Activated CD8-positive, alpha-beta T cell treated with anti-CD3 and anti-CD28 coated beads, Interleukin-2, amount 10 ng/mL, durations not matched to agents 7 days and 5 days (primary cell): ENCODE data around the gene RPS16. TPM values are rescaled to one million over a fixed set of nuclear protein-coding genes. Genes with fewer than 3 reads are reported as not detected.

Source experiments
- ATAC-seq: fragments of 150-1000 bp; cut with Tn5 transposase; one replicate; pipeline ENCODE4 v1.10.0; 2021; ENCODE audit warnings: moderate library complexity
- CTCF ChIA-PET: fragments of 350-600 bp; sonication (Branson Sonifier 250); formaldehyde crosslinking; loops from one replicate; lab custom pipeline; 2021; ENCODE audit warnings: antibody characterized with exemption; lab: Charles Lee
- POLR2A ChIA-PET: fragments of 350-600 bp; sonication (Branson Sonifier 250); formaldehyde crosslinking; loops from one replicate; lab custom pipeline; 2021; ENCODE audit warnings: antibody characterized with exemption; lab: Charles Lee
- DNase-seq: peaks from one replicate; pipeline ENCODE4 v3.0.0-alpha.2; 2020
- H3K27ac Mint-ChIP-seq: one replicate; pipeline ENCODE4 v1.8.0; 2021; ENCODE audit warnings: mild to moderate bottlenecking, mixed read lengths
- H3K27me3 Mint-ChIP-seq: one replicate; pipeline ENCODE4 v1.8.0; 2021; ENCODE audit warnings: low read depth, mixed read lengths
- H3K36me3 Mint-ChIP-seq: one replicate; pipeline ENCODE4 v1.8.0; 2021; ENCODE audit warnings: low read depth, mixed read lengths
- H3K4me1 Mint-ChIP-seq: one replicate; pipeline ENCODE4 v1.8.0; 2021; ENCODE audit warnings: low read depth, mixed read lengths
- H3K4me3 Mint-ChIP-seq: one replicate; pipeline ENCODE4 v1.8.0; 2021; ENCODE audit warnings: mild to moderate bottlenecking, mixed read lengths
- H3K9me3 Mint-ChIP-seq: one replicate; pipeline ENCODE4 v1.8.0; 2022; ENCODE audit warnings: mixed read lengths; ENCODE audit not compliant: insufficient read depth
- total RNA-seq, 2 experiments: library from RNA; stranded (reverse); gene quantifications; one replicate each; pipeline ENCODE4 v1.2.3, GENCODE V29; 2021

The RPS16 gene
- total RNA-seq, 2 experiments from 2014 or later, result 2,100 to 2,157 TPM

DNA sequence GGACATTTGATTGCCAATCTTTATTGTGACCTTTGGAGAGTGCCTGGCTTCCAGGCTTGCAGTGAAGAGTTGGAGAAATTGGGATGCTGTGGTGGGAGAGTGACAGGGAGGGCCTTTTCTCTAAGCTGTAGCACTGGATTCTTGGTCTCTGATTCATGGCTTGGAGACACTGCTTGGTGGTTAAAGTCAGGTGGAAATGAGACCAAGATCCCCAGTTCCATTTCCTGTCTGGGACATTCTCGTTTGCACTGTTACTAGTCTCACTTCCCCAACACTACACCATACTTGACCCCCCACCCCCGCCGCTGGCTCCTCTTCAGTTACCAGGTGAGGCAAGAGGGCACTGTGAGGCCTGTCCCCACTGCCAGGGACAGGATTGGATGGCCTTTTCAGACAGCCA lies 12.5 kb upstream of the RPS16 start:
- Mint-ChIP-seq H3K4me1 (peaks cover 65% of the 10 kb centered on the region), H3K9me3 (no peaks in the 10 kb centered on the region), H3K36me3 (peaks cover 61% of the 10 kb centered on the region), H3K27me3 (no peaks in the 10 kb centered on the region), H3K4me3 (peak overlapping the region; percentile 93), H3K27ac (peak overlapping the region; percentile 95)
- CTCF ChIA-PET, result interaction anchor here (1.4 to 2.0 kb wide), 2 partner anchors 26 to 106 kb away, joined by 3 to 8 read pairs; partner anchors contain the start of gene SAMD4B
- ATAC-seq (no peak), DNase-seq (no peak)
- POLR2A ChIA-PET, result interaction anchor here (1.0 to 2.3 kb wide), 3 partner anchors 10 to 32 kb away, joined by 4 to 19 read pairs (median 4); partner anchors contain the start of genes RPS16 and TIMM50

DNA sequence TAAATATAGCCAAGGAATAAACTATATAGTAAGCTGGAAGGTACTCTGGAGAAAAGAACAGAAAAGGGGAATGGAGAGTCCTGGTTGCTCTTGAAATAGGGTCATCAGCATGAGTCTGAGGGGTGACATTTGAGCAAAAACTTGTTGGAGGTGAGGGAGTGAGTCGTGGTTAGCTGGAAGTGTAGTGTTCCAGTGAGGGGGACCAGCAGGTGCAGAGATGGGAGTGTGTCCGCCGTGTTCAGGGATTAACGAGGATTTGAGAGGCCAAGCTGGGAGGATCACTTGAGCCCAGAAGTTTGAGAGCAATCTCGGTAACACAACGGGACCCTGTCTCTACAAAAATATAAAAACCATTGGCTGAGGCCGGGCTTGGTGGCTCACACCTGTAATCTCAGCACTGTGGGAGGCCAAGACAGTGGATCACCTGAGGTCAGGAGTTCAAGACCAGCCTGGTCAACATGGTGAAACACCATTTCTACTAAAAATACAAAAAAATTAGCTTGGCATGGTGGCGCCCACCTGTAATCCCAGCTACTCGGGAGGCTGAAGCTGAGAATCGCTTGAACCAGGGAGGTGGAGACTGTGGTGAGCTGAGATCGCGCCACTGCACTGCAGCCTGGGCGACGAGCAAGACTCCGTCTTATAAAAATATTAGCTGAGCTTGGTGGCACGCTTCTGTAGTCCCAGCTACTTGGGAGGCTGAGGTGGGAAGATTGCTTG lies 10.8 kb upstream of the RPS16 start:
- ATAC-seq, result no peak
- Mint-ChIP-seq H3K9me3 (no peaks in the 10 kb centered on the region), H3K4me3 (peak overlapping the region; percentile 93), H3K27me3 (peaks cover 2% of the 10 kb centered on the region), H3K4me1 (peaks cover 53% of the 10 kb centered on the region), H3K36me3 (peaks cover 46% of the 10 kb centered on the region), H3K27ac (peak overlapping the region; percentile 95)
- CTCF ChIA-PET, result interaction anchor here (0.8 to 3.4 kb wide), 4 partner anchors 11 to 88 kb away, joined by 3 to 17 read pairs (median 4); partner anchors contain the start of gene RPS16
- POLR2A ChIA-PET, result interaction anchor here (0.6 to 3.5 kb wide), 4 partner anchors 11 to 86 kb away, joined by 3 to 64 read pairs (median 8); partner anchors contain the start of genes EID2B, MED29, PAF1 and RPS16
- no peak for DNase-seq

GRCh38 chr19:39445196-39446111 lies 9.7 kb upstream of the RPS16 start, which contains the start of gene SUPT5H:
TSS of gene SUPT5H (plus strand) at chr19:39445582. CDS start at chr19:39445891, 309 bp downstream.
- DNase-seq (peak; percentile 99), ATAC-seq (peak; percentile 94)
- CTCF ChIA-PET, result interaction anchor here (1.3 to 3.4 kb wide), 4 partner anchors 10 to 89 kb away, joined by 5 to 17 read pairs (median 6); partner anchors contain the start of genes PLEKHG2 and RPS16
- peak within 1 kb of the TSS; percentile 93 for H3K4me3 Mint-ChIP-seq
- peaks cover 53% of the 10 kb centered on the region for H3K4me1 Mint-ChIP-seq
- peaks cover 2% of the 10 kb centered on the region for H3K27me3 Mint-ChIP-seq
- POLR2A ChIA-PET, result interaction anchor here (0.7 to 3.5 kb wide), 18 partner anchors 10 to 491 kb away, joined by 3 to 64 read pairs (median 4); partner anchors contain the start of genes EID2, EID2B, PLEKHG2 and RPS16
- H3K27ac Mint-ChIP-seq, result peak within 1 kb of the TSS; percentile 95
- no peaks in the 10 kb centered on the region for H3K9me3 Mint-ChIP-seq
- H3K36me3 Mint-ChIP-seq, result peaks cover 43% of the 10 kb centered on the region

DNA sequence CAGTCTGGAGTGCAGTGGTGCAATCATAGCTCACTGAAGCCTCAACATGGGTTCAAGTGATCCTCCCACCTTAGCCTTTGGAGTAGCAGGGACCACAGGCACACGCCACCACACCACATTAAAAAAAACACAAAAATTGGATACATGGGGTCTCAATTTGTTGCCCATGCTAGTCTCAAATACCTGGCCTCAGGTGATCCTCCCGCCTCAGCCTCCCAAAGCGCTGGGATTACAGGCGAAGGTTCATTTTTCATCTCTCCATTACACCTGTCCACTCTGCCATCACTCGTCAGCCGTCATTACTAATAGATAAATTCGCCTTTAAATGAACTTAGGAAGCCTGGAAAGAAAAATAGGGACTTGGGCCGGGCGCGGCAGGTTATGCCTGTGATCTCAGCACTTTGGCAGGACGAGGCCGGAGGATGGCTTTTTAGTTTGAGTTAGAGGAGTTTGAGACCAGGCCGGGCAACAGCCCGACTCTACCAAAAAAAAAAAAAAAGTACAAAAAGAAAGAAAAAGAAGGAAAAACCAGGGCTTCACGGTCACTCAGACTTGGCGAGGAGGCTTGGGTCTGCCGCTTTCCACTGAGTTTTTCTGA lies 8.9 kb upstream of the RPS16 start:
- Mint-ChIP-seq H3K4me3 (peak overlapping the region; percentile 93), H3K4me1 (peaks cover 52% of the 10 kb centered on the region), H3K27ac (peak overlapping the region; percentile 95), H3K9me3 (no peaks in the 10 kb centered on the region), H3K36me3 (peaks cover 37% of the 10 kb centered on the region), H3K27me3 (peaks cover 4% of the 10 kb centered on the region)
- ChIA-PET CTCF (interaction anchor here (1.3 to 3.4 kb wide), 3 partner anchors 9 to 33 kb away, joined by 5 to 17 read pairs (median 7); partner anchors contain the start of genes PLEKHG2 and RPS16), POLR2A (interaction anchor here (0.9 to 3.5 kb wide), 17 partner anchors 9 to 492 kb away, joined by 3 to 64 read pairs (median 4); partner anchors contain the start of genes EID2, EID2B, MED29 and PAF1)
- no peak for ATAC-seq
- no peak for DNase-seq

- peaks cover 41% of the 10 kb centered on the region for H3K4me1 Mint-ChIP-seq
- DNase-seq (no peak), ATAC-seq (no peak)
- H3K27ac Mint-ChIP-seq, result no peak overlapping the region
- CTCF ChIA-PET, result interaction anchor here (0.9 to 1.8 kb wide), 4 partner anchors 36 to 234 kb away, joined by 3 to 4 read pairs (median 4); partner anchors contain the start of gene EID2
- no peaks in the 10 kb centered on the region for H3K9me3 Mint-ChIP-seq
- H3K36me3 Mint-ChIP-seq, result peaks cover 29% of the 10 kb centered on the region
- H3K4me3 Mint-ChIP-seq, result no peak overlapping the region
- POLR2A ChIA-PET, result interaction anchor here (1.0 kb wide), 1 partner anchor 42 kb away, joined by 3 read pairs; no protein-coding TSS in a partner anchor
- peaks cover 6% of the 10 kb centered on the region for H3K27me3 Mint-ChIP-seq
Observed at GRCh38 chr19:39438270-39438934, 2.7 kb upstream of the RPS16 start.

- H3K4me1 Mint-ChIP-seq, result peaks cover 51% of the 10 kb centered on the region
- H3K36me3 Mint-ChIP-seq, result peaks cover 41% of the 10 kb centered on the region
- DNase-seq, result no peak
- H3K4me3 Mint-ChIP-seq, result peak overlapping the region; percentile 99
- peaks cover 4% of the 10 kb centered on the region for H3K27me3 Mint-ChIP-seq
- H3K9me3 Mint-ChIP-seq, result no peaks in the 10 kb centered on the region
- POLR2A ChIA-PET, result interaction anchor here (0.6 to 3.5 kb wide), 35 partner anchors 9 to 240 kb away, joined by 3 to 64 read pairs (median 8); partner anchors contain the start of genes DLL3, EID2, EID2B and GMFG
- H3K27ac Mint-ChIP-seq, result peak overlapping the region; percentile 100
- CTCF ChIA-PET, result interaction anchor here (1.0 to 1.7 kb wide), 11 partner anchors 9 to 236 kb away, joined by 3 to 33 read pairs (median 7); partner anchors contain the start of genes EID2B, MED29, PAF1 and PLEKHG2
- no peak for ATAC-seq
Observed at GRCh38 chr19:39436350-39436716, 584 bp upstream of the RPS16 start.

DNA sequence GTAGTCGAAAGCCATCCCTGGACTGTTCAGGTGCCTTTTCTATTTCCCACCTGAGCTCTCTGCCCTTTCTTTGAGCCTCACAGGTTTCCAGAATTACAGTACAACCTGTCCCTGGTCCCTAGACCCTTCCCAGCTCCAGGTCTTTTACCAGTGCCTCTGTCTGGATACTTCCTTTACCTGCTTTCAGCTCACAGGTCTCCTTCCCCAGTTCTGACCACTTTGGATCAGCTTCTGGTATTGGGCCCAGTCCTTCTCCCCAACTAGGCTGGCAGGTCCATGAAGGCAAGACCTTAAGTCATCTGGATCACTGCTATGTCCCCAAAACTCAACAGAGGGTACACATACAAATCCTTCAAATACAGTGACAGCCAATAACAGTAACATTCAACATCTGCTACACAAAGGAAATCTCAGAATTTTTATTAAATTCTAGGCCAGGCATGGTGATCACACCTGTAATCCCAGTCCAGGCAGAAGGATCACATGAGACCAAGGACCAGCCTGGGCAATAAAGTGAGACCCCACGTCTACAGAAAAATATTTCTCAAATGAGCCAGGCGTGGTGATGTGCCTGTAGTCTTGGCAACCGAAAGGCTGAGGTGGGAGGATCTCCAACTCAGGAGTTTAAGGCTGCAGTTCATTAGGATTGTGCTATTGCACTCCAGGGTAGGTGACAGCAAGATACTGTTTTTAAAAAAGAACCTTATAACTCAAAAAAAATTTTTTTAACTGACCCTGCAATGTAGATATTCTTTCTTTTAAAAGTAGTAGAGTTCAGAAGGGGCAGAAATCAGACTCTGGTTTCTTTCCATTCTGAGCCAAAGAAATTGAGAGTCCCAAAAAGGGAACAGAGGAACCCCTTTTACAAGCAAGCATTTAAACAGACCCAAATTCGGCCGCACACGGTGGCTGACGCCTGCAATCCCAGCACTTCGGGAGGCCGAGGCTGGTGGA lies 1.3 kb downstream of the RPS16 start:
- Mint-ChIP-seq H3K36me3 (peaks cover 46% of the 10 kb centered on the region), H3K4me1 (peaks cover 53% of the 10 kb centered on the region), H3K27ac (peak overlapping the region; percentile 77), H3K27me3 (peaks cover 2% of the 10 kb centered on the region), H3K9me3 (no peaks in the 10 kb centered on the region), H3K4me3 (peak overlapping the region; percentile 99)
- ChIA-PET POLR2A (interaction anchor here (0.8 to 3.5 kb wide), 17 partner anchors 8 to 123 kb away, joined by 3 to 64 read pairs (median 17); partner anchors contain the start of genes EID2, GMFG, MED29 and PAF1), CTCF (interaction anchor here (1.1 to 1.7 kb wide), 9 partner anchors 11 to 238 kb away, joined by 4 to 33 read pairs (median 7); partner anchors contain the start of genes EID2B, PLEKHG2 and SUPT5H)
- no peak for DNase-seq
- no peak for ATAC-seq

DNA sequence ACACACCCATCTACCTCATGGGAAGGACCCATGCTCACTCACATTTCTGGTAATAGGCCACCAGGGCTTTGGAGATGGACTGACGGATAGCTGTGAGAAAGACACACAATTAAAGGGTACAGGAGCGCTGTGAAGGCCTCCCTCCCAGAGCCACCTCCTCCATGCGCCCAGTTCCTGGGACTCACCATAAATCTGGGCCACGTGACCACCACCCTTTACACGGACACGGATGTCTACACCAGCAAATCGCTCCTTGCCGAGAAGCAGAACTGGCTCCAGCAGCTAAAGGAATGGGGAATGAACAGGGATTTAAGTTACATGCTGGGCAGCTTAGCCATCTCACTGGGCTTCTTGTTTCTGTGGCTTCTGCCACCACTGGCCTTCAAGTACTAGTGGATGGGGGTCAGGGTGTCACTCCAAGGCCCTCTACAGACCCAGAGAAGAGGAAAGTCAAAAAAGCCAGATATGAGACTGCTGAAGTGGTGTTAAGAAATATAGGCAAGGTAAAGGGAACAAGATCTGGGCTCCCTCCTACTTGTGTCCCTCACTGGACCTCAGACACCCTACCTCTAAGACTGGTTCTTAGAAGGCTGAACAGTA lies 2.2 kb downstream of the RPS16 start:
- peak overlapping the region; percentile 38 for H3K4me3 Mint-ChIP-seq
- peak overlapping the region; percentile 52 for H3K27ac Mint-ChIP-seq
- H3K9me3 Mint-ChIP-seq, result no peaks in the 10 kb centered on the region
- ChIA-PET CTCF (interaction anchor here (1.2 kb wide), 1 partner anchor 99 kb away, joined by 5 read pairs; the partner anchor contains the start of gene EID2B), POLR2A (interaction anchor here (1.0 to 3.5 kb wide), 4 partner anchors 12 to 29 kb away, joined by 4 to 58 read pairs (median 21); partner anchors contain the start of genes PLEKHG2, SUPT5H and ZFP36)
- peaks cover 53% of the 10 kb centered on the region for H3K4me1 Mint-ChIP-seq
- ATAC-seq (no peak), DNase-seq (no peak)
- peaks cover 2% of the 10 kb centered on the region for H3K27me3 Mint-ChIP-seq
- peaks cover 46% of the 10 kb centered on the region for H3K36me3 Mint-ChIP-seq

- Mint-ChIP-seq H3K9me3 (no peaks in the 10 kb centered on the region), H3K27me3 (peaks cover 2% of the 10 kb centered on the region), H3K4me3 (no peak overlapping the region), H3K4me1 (peaks cover 53% of the 10 kb centered on the region), H3K27ac (no peak overlapping the region), H3K36me3 (peaks cover 46% of the 10 kb centered on the region)
- ATAC-seq (no peak), DNase-seq (no peak)
- ChIA-PET CTCF (interaction anchor here (1.5 kb wide), 1 partner anchor 18 kb away, joined by 3 read pairs; no protein-coding TSS in a partner anchor), POLR2A (interaction anchor here (0.7 to 2.5 kb wide), 4 partner anchors 11 to 25 kb away, joined by 3 to 13 read pairs (median 6); partner anchors contain the start of gene SUPT5H)
Observed at GRCh38 chr19:39432677-39433025, 3.1 kb downstream of the RPS16 start.
